ENCODE results near the gene GRIA3. TPM values are rescaled to one million over a fixed set of nuclear protein-coding genes. Genes with fewer than 3 reads are reported as not detected.

Gene GRIA3
- total and polyA plus RNA-seq, 10 of the 15 experiments (the other 5 are each of a cell fraction or from before 2014, with no cell fraction given) = 0.45 to 4.3 (median 2.2) TPM

GRCh38 chrX:123422875-123423274, 238.8 kb downstream of the GRIA3 start:
- no peak overlapping the region for H3K4me2 ChIP-seq (ENCODE audit: control insufficient read depth, insufficient read depth)
- no TSS peak for BruUV-seq (replicated peaks)
- peaks cover 4% of the 10 kb centered on the region; the same call in 1 of the 2 replicates for H3K4me1 ChIP-seq (ENCODE audit: control insufficient read depth, insufficient read depth, low read length)
- POLR2A ChIA-PET = interaction anchor here (1.1 to 2.3 kb wide), 4 partner anchors 17 to 82 kb away, joined by 3 to 9 read pairs (median 4); no protein-coding TSS in a partner anchor
- no peak overlapping the region for H3K9ac ChIP-seq (ENCODE audit: control insufficient read depth, insufficient read depth, low read length)
- ATAC-seq = peak; percentile 77
- no peaks in the 10 kb centered on the region for H3K27me3 ChIP-seq (replicated peaks in 1 of 2; ENCODE audit: control insufficient read depth in 2 of 2, insufficient read depth in 2 of 2, low read length in 1 of 2)
- no peak for TF ChIP-seq ZBTB40 (IDR thresholded peaks at IDR 0.05; ENCODE audit: borderline replicate concordance)
- TF ChIP-seq RELA (IDR thresholded peaks at IDR 0.05; ENCODE audit: borderline replicate concordance, partially characterized antibody) = no peak
- no peak for TF ChIP-seq POLR2AphosphoS5 (IDR thresholded peaks at IDR 0.05; ENCODE audit: low read length)
- no peak for TF ChIP-seq E2F8 (IDR thresholded peaks at IDR 0.05; ENCODE audit: low read depth, partially characterized antibody)
- TF ChIP-seq CEBPB (IDR thresholded peaks at IDR 0.05; ENCODE audit: borderline replicate concordance in 1 of 2, low read depth in 2 of 2, low read length in 2 of 2) = no peak
- TF ChIP-seq CTCF (IDR thresholded peaks at IDR 0.05 in 2 of 3, conservative IDR thresholded peaks at IDR 0.05 in 1 of 3; ENCODE audit: control insufficient read depth in 2 of 3, extremely low read depth in 1 of 3, insufficient read depth in 1 of 3, low read depth in 3 of 3, low read length in 3 of 3) = peak; percentile 60 to 78 (median 69)
- no peak for TF ChIP-seq YBX1 (IDR thresholded peaks at IDR 0.05)
- peak; percentile 76; the same call in 1 of the 2 replicates for TF ChIP-seq SMC3 (IDR thresholded peaks at IDR 0.05; ENCODE audit: borderline replicate concordance, low read length)
- TF ChIP-seq RAD21 (IDR thresholded peaks at IDR 0.05; ENCODE audit: insufficient read depth, low read depth, low read length) = peak; percentile 87
- DNase-seq (ENCODE audit: low read depth, low spot score) = no peak
- 0% methylated on average over 1 of the region's 1 CpG for WGBS (ENCODE audit: insufficient coverage, insufficient replicate concordance, low lambda C conversion rate, missing lambda C conversion rate)
- FAIRE-seq = peak; percentile 78
- in situ Hi-C loops (cut with MboI) = loop anchor here (10.0 kb wide), 1 partner anchor 238 kb away; the partner anchor contains the start of gene GRIA3
- no peak overlapping the region for H3K27ac ChIP-seq (ENCODE audit: control insufficient read depth, insufficient read depth)
- SMC1A ChIA-PET (ENCODE audit: uncharacterized antibody, unreplicated experiment) = interaction anchor here (0.7 to 14.3 kb wide), 41 partner anchors 9 to 360 kb away, joined by 3 to 172 read pairs (median 8); no protein-coding TSS in a partner anchor
- intact Hi-C loops (cut with micrococcal nuclease; ENCODE audit: unreplicated experiment) = loop anchor here (1.0 to 2.0 kb wide), 2 partner anchors 145 to 248 kb away; no protein-coding TSS in a partner anchor
- no peaks in the 10 kb centered on the region for H3K9me3 ChIP-seq (replicated peaks; ENCODE audit: control insufficient read depth, insufficient read depth, low read length)
- no peaks in the 10 kb centered on the region for H4K20me1 ChIP-seq (ENCODE audit: control insufficient read depth, insufficient read depth)
- no peak overlapping the region for H2AFZ ChIP-seq (ENCODE audit: control insufficient read depth, low read depth, low read length)
- no peaks in the 10 kb centered on the region for H3K36me3 ChIP-seq (ENCODE audit: control insufficient read depth in 2 of 2, insufficient read depth in 2 of 2, low read length in 1 of 2)
- H3K79me2 ChIP-seq (ENCODE audit: control insufficient read depth, insufficient read depth, low read length) = no peaks in the 10 kb centered on the region
- H3K4me3 ChIP-seq = no peak overlapping the region
- CTCF ChIA-PET = interaction anchor here (0.6 to 6.3 kb wide), 48 partner anchors 8 to 658 kb away, joined by 3 to 128 read pairs (median 5); no protein-coding TSS in a partner anchor
- RAD21 ChIA-PET (ENCODE audit: unreplicated experiment) = interaction anchor here (0.8 to 6.2 kb wide), 28 partner anchors 12 to 293 kb away, joined by 3 to 97 read pairs (median 6); no protein-coding TSS in a partner anchor
